GM21526 (cell line): Measurements from ENCODE around the gene OST4.
"Not testable (repeated sequence)": the region's sequence is repeated elsewhere in the genome, so short reads cannot be mapped to it uniquely, and the experiment has no call there.

Experiments
- ATAC-seq: cut with Tn5 transposase; IDR thresholded peaks from one replicate; pipeline ENCODE4 v1.9.1; 2021; ENCODE audit warnings: moderate library complexity; ENCODE audit not compliant: unreplicated experiment, low FRiP score

OST4 gene

DNA sequence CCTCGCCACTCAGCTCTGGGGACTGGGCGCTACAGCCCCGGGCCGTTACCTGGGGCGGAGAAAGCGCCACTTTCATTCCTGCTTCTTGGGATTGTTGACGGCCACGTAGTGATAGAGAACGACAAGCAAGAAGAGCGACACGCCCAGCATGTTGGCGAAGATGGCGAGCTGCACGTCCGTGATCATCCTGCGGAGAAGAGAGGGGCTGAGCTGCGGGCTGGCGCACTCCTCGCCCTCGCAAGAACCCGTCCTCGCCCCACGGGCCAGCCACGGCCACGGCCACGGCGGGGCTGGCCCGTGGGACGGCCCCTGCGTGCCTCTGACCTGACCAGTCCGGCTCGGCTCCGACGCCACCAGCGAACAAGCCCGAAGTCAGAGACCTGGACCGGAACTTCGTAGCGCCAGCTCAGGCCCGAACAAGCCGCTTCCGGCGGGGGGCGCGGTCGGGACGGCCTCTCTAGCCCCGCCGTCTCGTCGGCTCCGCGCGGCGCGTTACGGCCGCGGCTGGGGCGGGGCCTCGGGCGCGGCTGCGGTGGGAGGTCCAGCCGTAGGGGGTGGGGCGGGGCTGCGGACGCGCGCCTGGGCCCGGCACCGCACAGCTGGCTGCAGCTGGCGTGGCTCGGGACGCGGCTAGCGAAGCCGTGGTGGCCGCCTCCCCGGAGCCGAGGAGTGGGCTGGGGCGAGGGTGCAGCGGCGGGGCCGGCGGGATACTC lies at the start of gene OST4:
Gene OST4, minus strand, starts transcription at position 378 of the 713 bp plus-strand sequence.
- ATAC-seq = peak; percentile 68

DNA sequence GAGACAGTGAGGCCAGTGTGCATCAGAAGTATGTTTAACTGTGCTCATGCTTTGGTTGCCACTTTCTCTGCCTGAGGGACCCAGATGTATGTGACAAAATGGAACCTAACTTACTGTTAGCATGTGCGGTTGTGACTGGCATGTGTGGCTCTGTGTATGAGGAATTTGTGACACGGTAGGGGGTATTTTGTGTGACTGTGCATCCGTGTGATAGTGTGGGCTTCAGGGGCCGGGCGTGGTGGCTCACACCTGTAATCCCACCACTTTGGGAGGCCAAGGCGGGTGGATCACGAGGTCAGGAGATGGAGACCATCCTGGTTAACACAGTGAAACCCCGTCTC lies 47.8 kb upstream of the OST4 start:
- ATAC-seq = not testable (repeated sequence)

DNA sequence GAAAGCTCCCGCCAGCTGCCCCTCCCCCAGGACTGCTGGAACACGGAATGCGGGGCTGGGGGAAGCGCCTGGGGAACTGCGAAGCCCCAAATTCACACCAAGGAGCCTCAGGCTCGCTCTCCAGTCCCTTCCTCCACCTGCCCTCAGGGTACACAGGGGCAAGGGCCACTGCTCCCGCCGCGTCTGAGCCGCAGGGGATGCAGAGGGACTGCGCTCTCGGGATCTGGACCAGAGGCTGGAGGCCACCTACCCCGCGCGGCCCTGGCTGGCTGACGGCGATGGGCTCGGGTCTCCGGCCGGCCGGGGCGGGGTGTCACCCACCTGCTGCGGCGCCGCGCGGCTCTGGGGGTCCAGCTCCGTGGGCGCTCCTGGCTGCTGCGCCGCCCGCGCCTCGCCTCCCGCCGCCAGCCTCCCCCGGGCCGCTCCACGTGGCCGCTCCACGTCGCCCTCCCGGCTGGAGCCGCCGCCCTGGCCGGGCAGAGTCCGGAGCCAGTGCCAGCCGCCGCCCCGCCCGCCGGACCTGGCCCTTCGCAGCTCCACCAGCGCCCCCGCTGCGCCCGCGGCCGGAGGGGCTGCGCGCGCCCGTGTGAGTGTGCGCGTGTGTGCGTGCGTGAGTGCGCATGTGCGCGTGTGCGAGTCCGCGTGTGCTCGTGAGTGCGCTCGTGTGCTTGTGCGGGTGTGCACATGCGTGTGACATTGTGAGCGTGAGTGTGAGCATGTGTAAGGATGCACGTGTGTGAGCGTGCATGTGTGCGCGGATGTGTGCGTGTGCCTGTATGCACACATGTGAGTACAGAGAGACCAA lies 47.3 kb upstream of the OST4 start, which contains the start of gene CGREF1:
Gene CGREF1, minus strand, starts transcription at position 604 of the 805 bp plus-strand sequence. CDS start 14,762 bp downstream, outside the sequence.
- no peak for ATAC-seq

DNA sequence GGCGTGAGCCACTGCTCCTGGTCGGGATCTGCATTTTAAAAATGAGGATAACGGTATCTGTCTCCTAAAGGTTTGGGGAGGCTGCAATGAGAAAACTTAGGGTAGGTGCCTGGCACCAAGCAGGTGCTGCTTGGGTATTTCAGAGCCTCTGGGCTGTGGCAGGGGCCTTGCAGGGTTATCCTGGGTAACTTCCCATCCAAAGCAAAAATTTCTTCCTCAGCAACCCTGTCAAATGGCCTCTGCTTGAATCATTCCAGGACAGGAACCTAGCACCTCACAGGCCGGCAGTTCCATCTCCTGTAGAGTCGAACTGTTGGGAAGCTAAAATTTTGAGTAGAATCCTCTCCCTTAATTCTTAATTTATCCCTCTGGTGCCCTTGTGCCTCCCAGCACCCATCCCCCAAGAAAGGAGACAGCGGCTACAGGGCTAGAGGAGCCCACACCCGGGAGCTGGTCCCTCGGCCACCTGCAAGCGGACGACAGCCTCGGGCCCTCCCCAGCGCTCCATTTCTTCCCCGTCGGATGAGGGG lies 46.6 kb upstream of the OST4 start:
- ATAC-seq = no peak

DNA sequence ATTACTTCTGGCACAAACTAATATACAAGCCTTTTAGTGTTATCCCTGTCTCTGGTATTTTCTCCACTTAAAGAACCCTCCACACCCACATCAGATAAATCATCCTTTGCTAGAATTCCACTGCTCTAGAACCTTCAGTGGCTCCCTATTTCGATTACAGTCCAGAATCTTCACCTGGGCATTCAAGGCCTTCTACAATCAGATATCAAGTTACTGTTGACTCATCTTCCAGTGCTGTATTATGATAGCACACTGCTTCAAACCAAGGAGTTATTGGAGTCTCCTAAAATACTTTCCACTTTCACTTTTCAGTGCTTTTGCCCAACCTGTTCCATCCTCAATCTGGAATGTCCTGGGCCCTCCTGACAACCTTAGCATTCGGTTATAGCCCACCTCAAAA lies 44.1 kb upstream of the OST4 start:
- no peak for ATAC-seq

DNA sequence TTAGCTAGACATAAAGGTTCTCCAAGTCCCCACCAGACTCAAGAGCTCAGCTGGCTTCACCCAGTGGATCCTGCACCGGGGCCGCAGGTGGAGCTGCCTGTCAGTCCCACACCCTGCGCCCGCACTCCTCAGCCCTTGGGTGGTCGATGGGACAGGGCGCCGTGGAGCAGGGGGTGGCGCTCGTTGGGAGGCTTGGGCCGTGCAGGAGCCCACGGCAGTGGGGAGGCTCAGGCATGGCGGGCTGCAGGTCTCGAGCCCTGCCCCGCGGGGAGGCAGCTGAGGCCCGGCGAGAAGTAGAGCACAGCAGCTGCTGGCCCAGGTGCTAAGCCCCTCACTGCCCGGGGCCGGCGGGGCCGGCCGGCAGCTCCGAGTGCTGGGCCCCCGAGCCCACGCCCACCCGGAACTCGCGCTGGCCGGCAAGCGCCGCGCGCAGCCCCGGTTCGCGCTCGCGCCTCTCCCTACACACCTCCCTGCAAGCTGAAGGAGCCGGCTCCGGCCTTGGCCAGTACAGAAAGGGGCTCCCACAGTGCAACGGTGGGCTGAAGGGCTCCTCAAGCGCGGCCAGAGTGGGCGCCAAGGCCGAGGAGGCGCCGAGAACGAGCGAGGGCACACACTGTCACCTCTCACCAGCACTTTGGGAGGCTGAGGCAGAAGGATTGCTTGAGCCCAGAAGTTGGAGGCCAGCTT lies 40.1 kb upstream of the OST4 start:
- ATAC-seq = not testable (repeated sequence)

DNA sequence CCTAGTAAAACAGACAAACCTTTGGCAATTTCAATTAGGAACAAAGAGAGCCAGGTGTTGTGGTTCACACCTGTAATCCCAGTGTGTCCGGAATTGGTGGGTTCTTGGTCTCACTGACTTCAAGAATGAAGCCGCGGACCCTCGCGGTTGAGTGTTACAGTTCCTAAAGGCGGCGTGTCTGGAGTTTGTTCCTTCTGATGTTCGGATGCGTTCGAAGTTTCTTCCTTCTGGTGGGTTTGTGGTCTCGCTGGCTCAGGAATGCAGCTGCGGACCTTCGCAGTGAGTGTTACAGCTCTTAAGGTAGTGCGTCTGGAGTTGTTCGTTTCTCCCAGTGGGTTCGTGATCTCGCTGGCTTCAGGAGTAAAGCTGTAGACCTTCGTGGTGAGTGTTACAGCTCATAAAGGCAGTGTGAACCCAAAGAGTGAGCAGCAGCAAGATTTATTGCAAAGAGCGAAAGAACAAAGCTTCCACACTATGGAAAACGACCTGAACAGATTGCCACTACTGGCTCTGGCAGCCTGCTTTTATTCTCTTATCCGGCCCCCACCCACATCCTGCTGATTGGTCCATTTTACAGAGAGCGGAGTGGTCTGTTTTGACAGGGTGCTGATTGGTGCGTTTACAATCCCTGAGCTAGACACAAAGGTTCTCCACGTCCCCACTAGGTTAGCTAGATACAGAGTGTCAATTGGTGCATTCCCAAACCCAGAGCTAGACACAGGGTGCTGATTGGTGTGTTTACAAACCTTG lies 39.3 kb upstream of the OST4 start:
- ATAC-seq = not testable (repeated sequence)

DNA sequence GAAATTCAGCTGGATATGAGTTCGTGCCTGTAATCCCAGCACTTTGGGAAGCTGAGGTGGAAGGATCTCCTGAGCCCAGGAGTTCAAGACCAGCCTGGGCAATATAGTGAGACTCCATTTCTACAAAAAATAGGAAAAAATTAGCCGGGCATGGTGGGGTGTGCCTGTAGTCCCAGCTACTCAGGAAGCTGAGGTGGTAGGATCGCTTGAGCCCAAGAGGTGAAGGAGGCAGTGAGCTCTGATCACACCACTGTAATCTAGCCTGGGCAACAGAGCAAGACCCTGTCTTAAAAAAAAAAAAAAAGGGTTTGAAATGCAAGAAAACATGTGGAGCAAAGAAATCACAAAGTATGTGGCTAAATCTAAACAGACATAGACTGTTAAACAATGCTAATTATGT lies 37.6 kb upstream of the OST4 start:
- no peak for ATAC-seq

DNA sequence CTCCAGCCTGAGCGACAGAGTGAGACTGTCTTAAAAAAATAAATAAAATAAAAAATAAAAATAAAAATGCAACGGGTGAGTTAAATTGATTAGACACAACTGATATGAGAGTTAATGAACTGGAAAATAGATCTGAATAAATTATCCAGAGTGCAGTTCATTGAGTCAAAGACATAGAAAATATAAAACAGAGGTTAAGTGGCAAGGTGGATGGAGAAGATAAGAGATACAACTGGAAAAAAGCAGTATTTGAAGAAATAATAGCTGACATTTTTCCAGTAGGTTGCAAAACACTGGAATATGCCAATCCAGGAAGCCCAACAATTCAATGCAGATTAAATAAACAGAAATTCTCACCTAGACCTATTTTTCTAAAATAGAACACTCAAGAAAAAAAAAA lies 36.8 kb upstream of the OST4 start:
- no peak for ATAC-seq

DNA sequence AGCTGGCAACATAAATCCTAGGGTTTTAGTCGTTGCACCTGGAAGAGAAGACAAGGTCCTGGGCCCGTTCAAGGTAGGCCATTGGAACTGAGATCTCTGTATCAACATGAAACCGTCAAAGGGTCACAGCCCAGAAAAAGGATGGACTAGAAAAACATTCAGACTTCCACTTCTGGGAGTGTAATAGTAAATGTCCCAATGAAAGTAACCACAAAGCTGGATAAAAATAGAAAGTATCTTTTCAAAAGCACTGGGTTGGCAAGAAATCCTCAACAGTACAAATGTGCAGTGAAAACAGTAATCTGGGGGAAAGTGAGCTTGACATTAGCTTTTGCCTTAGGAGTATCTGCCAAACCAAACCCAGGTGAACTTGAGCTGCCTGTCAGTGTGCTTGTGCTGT lies 34.5 kb upstream of the OST4 start:
- ATAC-seq = no peak

DNA sequence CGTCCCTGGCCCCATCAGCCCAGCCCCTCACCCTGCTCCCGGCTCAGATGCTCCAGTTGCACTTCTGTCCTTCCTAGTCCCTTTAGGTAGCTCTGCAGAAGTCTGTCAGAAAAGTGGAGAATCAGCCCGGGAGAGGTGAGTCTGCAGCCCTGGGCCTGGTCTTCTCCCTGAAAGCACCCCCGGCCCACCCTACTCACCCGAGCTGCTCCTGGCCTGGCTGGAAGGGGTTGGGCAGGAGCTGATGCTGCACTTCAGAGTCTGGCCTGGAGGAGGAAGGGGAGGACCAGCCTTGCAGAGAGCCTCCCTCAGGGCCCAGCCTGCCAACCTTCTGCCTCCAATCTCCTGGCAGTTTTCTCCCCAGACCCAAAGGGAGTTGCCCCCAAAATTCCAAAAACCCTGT lies 30.9 kb upstream of the OST4 start:
- no peak for ATAC-seq

DNA sequence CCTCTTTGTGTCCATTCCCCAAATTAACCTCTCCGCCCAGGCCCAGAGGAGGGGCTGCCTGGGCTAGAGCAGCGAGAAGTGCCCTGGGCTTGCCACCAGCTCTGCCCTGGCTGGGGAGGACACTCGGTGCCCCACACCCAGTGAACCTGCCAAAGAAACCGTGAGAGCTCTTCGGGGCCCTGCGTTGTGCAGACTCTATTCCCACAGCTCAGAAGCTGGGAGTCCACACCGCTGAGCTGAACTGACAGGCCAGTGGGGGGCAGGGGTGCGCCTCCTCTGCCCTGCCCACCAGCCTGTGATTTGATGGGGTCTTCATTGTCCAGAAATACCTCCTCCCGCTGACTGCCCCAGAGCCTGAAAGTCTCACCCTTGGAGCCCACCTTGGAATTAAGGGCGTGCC lies 28.6 kb upstream of the OST4 start:
- ATAC-seq = no peak

DNA sequence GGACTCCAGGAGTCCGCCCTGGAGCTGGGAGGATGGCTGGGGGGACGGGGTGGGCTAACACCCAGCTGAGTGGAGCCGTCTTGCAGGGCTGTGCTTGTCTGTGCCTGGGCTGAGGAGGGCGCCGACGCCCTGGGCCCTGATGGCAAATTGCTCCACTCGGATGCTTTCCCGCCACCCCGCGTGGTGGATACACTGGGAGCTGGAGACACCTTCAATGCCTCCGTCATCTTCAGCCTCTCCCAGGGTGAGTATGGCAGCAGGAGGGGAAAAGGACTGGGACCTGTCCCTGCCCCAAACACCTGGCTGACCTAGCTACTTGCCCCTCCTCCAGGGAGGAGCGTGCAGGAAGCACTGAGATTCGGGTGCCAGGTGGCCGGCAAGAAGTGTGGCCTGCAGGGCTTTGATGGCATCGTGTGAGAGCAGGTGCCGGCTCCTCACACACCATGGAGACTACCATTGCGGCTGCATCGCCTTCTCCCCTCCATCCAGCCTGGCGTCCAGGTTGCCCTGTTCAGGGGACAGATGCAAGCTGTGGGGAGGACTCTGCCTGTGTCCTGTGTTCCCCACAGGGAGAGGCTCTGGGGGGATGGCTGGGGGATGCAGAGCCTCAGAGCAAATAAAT lies 28.0 kb upstream of the OST4 start:
- ATAC-seq = no peak

DNA sequence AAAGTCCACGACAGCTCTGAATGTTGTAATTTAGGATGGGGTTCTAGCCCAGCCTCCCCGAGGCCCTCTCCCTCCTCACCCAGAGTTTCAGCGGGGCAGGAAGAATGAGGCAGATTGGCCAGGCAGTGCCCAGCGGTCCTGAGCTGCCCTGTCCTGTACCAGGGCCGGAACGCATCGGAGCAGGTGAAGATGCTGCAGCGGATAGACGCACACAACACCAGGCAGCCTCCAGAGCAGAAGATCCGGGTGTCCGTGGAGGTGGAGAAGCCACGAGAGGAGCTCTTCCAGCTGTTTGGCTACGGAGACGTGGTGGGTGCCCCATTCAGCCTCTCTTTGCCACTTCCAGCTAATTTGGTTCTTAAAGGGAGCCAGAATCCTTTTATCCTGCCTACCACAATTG lies 25.9 kb upstream of the OST4 start:
- ATAC-seq = no peak

DNA sequence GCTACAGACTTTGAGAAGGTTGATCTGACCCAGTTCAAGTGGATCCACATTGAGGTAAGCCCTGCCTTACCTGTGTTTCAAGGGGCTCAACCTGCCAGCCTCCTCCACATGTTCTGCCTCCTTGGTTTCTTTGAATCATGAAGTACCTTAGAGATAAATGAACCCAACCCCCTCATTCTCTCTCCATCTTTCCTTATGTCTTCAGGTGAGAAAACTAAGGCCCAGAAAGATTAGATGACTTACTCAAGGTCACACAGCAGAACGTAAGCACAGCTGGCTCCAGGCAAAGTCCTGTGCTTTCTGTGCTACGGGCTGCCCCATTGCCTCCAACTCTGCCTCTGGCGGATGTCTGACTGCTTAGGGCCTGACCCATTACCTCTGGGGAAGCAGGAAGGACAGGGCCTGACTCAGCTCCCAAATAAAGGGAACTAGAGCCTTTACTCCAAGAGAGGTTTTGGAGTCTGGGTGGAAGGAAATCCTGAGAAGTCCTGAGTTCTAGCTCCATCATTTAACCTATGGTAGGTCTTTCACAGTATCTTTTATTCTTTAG lies 25.4 kb upstream of the OST4 start:
- no peak for ATAC-seq

DNA sequence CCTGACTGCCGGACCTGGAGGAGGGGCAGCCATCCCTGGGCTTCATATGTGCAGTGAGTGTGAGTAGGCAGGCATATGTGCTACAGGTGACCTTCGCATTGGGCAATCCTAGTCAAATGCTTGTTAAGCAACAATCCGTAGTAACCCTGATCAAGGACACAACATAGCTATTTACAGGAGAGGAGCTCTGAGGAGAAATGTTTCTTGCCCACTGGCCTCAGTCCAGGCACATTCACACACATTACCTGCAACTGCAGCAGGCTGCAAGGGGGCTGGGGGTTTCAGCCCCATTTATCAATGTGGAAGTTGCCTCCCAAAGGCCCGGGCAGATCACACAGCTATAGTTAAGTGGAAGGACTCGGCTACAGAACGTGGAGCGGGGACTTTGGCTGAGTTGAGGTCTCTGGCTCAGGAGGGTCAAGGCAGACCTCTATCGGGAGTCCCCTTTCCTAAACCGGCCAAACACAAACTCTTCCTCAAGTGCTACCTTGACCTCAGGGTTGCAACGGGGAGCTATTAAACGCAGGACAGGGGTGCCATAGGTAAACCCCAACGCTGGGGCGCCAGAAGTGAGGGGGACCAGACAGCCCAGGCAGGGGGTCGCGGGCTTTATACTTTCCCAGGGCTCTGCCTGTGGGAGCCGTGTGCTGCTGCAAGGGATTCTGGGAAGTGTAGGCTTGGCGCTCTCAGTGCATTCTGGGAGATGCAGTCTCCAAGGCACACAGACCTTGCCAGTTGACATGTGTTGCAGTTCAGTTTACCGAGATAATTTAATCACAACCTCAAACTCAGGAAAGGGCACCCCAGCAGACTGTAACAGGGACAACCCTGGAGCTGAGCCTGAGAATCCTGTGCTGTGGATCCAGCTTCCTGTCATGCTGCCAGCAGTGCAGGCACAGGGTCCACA lies 24.5 kb upstream of the OST4 start:
- ATAC-seq = no peak

DNA sequence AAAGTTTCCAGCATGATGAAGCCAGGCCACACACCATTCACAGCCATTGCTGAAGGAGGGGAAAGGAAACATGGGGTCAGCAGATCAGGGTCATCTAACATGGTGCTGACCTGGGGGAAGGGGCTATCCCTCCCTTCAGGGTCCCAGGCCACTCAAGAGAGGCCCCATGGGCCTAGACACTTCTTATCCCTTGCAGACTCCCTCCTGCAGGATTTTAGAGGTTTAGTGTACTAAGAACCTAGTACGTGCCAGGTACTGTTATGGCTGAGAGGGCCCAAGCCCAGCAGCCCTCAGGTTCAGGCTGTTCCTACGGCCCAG lies 23.9 kb upstream of the OST4 start:
- no peak for ATAC-seq

DNA sequence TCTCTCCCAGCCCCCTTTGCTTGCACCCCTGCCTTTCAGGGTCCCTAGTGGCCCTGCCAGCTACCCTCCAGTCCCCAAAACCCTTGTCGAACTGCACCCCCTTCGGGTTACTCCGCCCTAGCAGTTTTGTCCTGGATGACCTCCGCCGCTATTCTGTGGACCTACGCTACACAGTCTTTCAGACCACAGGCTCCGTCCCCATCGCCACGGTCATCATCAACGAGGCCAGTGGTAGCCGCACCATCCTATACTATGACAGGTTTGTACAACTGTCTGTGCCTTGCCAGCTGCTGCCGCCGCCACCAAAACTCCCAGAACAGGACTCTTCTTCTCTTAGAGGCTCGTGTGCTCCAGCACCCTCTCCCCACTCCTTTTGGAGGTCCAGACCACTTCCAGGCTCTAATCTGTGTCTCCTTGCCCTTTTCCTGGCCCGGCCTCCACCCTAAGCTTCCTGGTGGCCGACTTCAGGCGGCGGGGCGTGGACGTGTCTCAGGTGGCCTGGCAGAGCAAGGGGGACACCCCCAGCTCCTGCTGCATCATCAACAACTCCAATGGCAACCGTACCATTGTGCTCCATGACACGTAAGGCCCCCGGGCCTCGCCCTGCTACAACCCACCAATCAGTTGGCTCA lies 23.0 kb upstream of the OST4 start:
- no peak for ATAC-seq
